Stomach (tissue), 9 donors: Measurements from ENCODE around the gene USP8. TPM values are rescaled to one million over a fixed set of nuclear protein-coding genes. Genes with fewer than 3 reads are reported as not detected.
"Not testable (repeated sequence)": the region's sequence is repeated elsewhere in the genome, so short reads cannot be mapped to it uniquely, and the experiment has no call there.

Source experiments
- DNase-seq, 2 donors: peaks; one replicate each; pipeline versions ENCODE4 v3.0.0 to v3.0.0-alpha.2; 2013 to 2019
- H3K27ac ChIP-seq, 5 donors: fragments of 200-600 bp in 4 of 5; sonication (generic) in 4 of 5; one replicate each; pipeline ENCODE4 v1.5.1; 2013 to 2019; ENCODE audit warnings: mild to moderate bottlenecking in 1 of 5, moderate library complexity in 1 of 5
- H3K27me3 ChIP-seq, 3 donors: fragments of 200-600 bp; sonication (generic); one replicate each; pipeline ENCODE4 v1.5.1; 2017 to 2019; ENCODE audit warnings: mixed run types in 1 of 3
- H3K36me3 ChIP-seq, 4 donors: fragments of 200-600 bp; sonication (generic); 1 replicate in 3 of 4; 2 replicates in 1 of 4; pipeline ENCODE4 v1.5.1; 2016 to 2019
- H3K4me1 ChIP-seq, 4 donors: fragments of 200-600 bp; sonication (generic); one replicate each; pipeline ENCODE4 v1.5.1; 2016 to 2019
- H3K4me3 ChIP-seq, 4 donors: fragments of 200-600 bp; sonication (generic) in 3 of 4; one replicate each; pipeline ENCODE4 v1.5.1; 2016 to 2019; ENCODE audit warnings: mild to moderate bottlenecking in 1 of 4
- H3K9me3 ChIP-seq, 4 donors: fragments of 200-600 bp; sonication (generic); one replicate each; pipeline ENCODE4 v1.5.1; 2016 to 2019
- EP300 ChIP-seq: sonication (generic); formaldehyde crosslinking; IDR thresholded peaks from one replicate; pipeline ENCODE4 v1.6.1; 2017; ENCODE audit warnings: antibody characterized with exemption
- POLR2A ChIP-seq, 4 donors: fragments of 450-650 bp; IDR thresholded peaks; one replicate each; pipeline ENCODE4 v1.6.1; 2016; ENCODE audit warnings: antibody characterized with exemption in 4 of 4, control low read depth in 2 of 4, mild to moderate bottlenecking in 1 of 4, moderate library complexity in 1 of 4
- POLR2AphosphoS5 ChIP-seq, 3 donors: sonication (generic); formaldehyde crosslinking; IDR thresholded peaks; one replicate each; pipeline ENCODE4 v1.6.1; 2016; ENCODE audit warnings: antibody characterized with exemption in 3 of 3
- WGBS, 5 donors: extraction: QIAGEN DNeasy Blood & Tissue Kit in 3 of 5; methylation state at CpG; one replicate each; pipeline versions ENCODE4 v1.1.5 to v1.1.7; 2013 to 2018; 5-methylcytosine and 5-hydroxymethylcytosine counted together
- intact Hi-C: fragments of 100-400 bp; cut with DNase I; formaldehyde crosslinking; loops from one replicate; pipeline ENCODE4 v1.15.1; 2023; ENCODE audit warnings: low total_unique reads
- polyA plus RNA-seq, 3 donors: library from polyadenylated mRNA; stranded (reverse); fragments of 200-250 nt; gene quantifications; one replicate each; pipeline ENCODE4 v1.2.3, GENCODE V29; 2013
- total RNA-seq, 5 donors: library from RNA; depleted of rRNA; stranded (reverse); fragments of >200 nt; gene quantifications; one replicate each; pipeline versions ENCODE4 v1.1.0 to v1.2.3, GENCODE V29; 2014 to 2016
- TF ChIP-seq, protein P1 (sequence below), 7 experiments: fragments of 450-650 bp in 4 of 7; fragments of 200-600 bp in 3 of 7; sonication (generic) in 3 of 7; IDR thresholded peaks; one replicate each; pipeline ENCODE4 v1.5.1; 2016 to 2019; ENCODE audit warnings: antibody characterized with exemption in 7 of 7, control low read depth in 2 of 7, mild to moderate bottlenecking in 1 of 7
- donor health status: healthy with polysubstance abuse.
- donor health status: Bipolar disorder and iron deficiency.
- donor health status: healthy.

Gene USP8
- total and polyA plus RNA-seq, 8 donors, result 13.7 to 73.9 (median 30.1) TPM

DNA sequence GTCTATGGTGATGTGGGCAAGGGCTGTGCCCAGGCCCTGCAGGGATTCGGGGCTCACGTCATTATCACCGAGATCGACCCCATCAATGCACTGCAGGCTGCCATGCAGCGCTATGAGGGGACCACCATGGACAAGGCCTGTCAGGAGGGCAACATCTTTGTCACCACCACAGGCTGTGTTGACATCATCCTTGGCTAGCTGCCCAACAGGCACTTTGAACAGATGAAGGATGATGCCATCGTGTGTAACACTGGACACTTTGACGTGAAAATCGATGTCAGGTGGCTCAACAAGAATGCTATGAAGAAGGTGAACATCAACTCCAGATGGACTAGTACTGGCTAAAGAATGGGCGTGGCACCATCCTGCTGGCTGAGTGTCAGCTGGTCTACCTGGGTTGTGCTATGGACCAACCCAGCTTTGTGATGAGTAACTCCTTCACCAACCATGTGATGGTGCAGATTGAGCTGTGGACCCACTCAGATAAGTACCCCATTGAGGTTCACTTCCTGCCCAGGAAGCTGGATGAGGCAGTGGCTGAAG is 6.1 kb upstream of the USP8 start:
- H3K4me1 ChIP-seq, result no peaks in the 10 kb centered on the region
- no peak for DNase-seq
- TF ChIP-seq POLR2A (IDR thresholded peaks at IDR 0.05), result no peak
- H3K4me3 ChIP-seq, result no peak overlapping the region
- H3K27ac ChIP-seq, result no peak overlapping the region
- H3K9me3 ChIP-seq, result no peaks in the 10 kb centered on the region
- H3K36me3 ChIP-seq, result no peaks in the 10 kb centered on the region
- H3K27me3 ChIP-seq, result no peaks in the 10 kb centered on the region
- intact Hi-C loops, result no loop called here
- WGBS, 5 donors, result 87 to 95% (median 93%) methylated on average over 8 to 9 of the region's 9 CpGs

DNA sequence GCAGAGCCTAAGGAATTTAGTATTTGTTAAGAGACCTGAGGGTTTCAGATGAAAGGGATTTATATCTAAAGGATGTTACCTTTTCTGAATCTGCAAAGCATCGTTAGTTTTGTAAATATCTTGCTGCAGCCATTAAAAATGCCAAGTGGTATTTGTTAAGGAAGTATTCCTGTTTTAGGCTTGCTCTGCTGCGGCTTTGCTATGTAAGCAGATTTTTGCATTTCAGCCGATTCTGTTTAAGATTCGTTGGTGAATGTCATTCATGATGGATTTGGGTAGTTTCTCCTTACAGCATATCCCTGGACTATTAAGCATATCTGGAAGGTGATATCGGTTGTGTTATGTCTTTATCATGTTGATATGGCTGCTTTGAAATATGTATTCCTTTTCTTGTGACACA is 1.0 kb downstream of the USP8 start:
- Histone ChIP-seq H3K27ac (peak overlapping the region in 4 of 5 donors; percentile 90 to 94 (median 92)), H3K27me3 (no peaks in the 10 kb centered on the region), H3K36me3 (peaks cover 0 to 14% (median 6%) of the 10 kb centered on the region in 4 donors), H3K9me3 (no peaks in the 10 kb centered on the region), H3K4me3 (peak overlapping the region; percentile 70 to 85 (median 73)), H3K4me1 (peaks cover 12 to 58% (median 39%) of the 10 kb centered on the region in 4 donors)
- no peak for TF ChIP-seq EP300
- TF ChIP-seq POLR2AphosphoS5 (IDR thresholded peaks at IDR 0.05), result no peak
- TF ChIP-seq, protein P1, sequence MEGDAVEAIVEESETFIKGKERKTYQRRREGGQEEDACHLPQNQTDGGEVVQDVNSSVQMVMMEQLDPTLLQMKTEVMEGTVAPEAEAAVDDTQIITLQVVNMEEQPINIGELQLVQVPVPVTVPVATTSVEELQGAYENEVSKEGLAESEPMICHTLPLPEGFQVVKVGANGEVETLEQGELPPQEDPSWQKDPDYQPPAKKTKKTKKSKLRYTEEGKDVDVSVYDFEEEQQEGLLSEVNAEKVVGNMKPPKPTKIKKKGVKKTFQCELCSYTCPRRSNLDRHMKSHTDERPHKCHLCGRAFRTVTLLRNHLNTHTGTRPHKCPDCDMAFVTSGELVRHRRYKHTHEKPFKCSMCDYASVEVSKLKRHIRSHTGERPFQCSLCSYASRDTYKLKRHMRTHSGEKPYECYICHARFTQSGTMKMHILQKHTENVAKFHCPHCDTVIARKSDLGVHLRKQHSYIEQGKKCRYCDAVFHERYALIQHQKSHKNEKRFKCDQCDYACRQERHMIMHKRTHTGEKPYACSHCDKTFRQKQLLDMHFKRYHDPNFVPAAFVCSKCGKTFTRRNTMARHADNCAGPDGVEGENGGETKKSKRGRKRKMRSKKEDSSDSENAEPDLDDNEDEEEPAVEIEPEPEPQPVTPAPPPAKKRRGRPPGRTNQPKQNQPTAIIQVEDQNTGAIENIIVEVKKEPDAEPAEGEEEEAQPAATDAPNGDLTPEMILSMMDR (IDR thresholded peaks at IDR 0.05), result no peak
- no peak for TF ChIP-seq POLR2A (IDR thresholded peaks at IDR 0.05)
- intact Hi-C loops, result no loop called here
- DNase-seq, result peak in 1 of 2 donors; percentile 16
- 4 to 10% (median 9%) methylated on average over 5 of the region's 5 CpGs for WGBS, 5 donors

DNA sequence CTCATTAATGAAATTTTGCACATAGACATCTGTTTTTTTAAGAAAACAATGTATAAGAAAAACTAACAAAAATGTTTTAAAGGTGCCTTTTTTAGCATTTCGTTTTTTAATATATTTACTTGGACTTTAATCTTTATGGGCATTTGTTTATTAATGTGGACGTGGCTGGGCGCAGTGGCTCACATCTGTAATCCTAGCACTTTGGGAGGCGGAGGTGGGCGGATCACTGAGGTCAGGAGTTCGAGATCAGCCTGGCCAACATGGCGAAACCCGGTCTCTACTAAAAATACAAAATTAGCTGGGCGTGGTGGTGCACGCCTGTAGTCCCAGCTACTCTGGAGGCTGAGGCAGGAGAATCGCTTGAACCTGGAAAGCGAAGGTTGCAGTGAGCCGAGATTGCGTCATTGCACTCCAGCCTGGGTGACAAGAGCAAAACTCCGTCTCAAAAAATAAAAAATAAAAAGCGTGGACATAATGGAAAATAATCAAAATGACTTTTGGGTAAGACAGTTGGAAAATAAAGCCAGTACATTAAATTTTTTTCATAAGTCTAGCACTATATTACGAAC is 1.6 kb downstream of the USP8 start:
- H3K27ac ChIP-seq, H3K9me3 ChIP-seq, intact Hi-C loops, DNase-seq, H3K27me3 ChIP-seq: not testable (repeated sequence)
- Histone ChIP-seq H3K4me3 (peak overlapping the region in 3 of 4 donors; percentile 72 to 85 (median 74)), H3K4me1 (peaks cover 12 to 63% (median 43%) of the 10 kb centered on the region in 4 donors), H3K36me3 (peaks cover 0 to 14% (median 6%) of the 10 kb centered on the region in 4 donors)
- WGBS, 5 donors, result 81 to 86% (median 83%) methylated on average over 17 of the region's 17 CpGs

DNA sequence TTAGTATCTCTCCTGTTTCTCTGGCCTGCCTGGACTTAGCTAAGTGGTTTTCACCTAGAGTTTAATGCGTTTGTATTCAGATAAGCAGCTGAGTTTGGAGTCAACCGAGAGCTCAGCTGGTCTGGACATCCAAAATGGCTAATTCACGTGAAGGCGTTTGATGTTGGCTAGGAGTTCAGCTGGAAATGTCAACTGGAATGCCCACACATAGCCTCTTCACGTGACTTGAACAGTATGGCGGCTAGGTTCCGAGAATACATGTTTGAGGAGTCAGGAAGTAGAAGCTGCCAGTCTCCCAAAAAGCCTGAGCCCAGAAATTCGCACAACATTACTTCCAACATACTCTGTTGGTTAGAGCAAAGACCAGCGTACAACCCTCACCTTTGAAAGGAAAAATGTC is 2.2 kb downstream of the USP8 start:
- Histone ChIP-seq H3K9me3 (no peaks in the 10 kb centered on the region), H3K4me1 (peaks cover 12 to 70% (median 46%) of the 10 kb centered on the region in 4 donors), H3K27me3 (no peaks in the 10 kb centered on the region), H3K36me3 (peaks cover 0 to 14% (median 6%) of the 10 kb centered on the region in 4 donors), H3K27ac (no peak overlapping the region), H3K4me3 (no peak overlapping the region)
- TF ChIP-seq POLR2AphosphoS5 (IDR thresholded peaks at IDR 0.05), result no peak
- TF ChIP-seq, protein P1 (IDR thresholded peaks at IDR 0.05), result no peak
- no peak for TF ChIP-seq EP300
- TF ChIP-seq POLR2A (IDR thresholded peaks at IDR 0.05), result no peak
- intact Hi-C loops, result no loop called here
- 84 to 88% (median 86%) methylated on average over 9 of the region's 9 CpGs for WGBS, 5 donors
- no peak for DNase-seq

DNA sequence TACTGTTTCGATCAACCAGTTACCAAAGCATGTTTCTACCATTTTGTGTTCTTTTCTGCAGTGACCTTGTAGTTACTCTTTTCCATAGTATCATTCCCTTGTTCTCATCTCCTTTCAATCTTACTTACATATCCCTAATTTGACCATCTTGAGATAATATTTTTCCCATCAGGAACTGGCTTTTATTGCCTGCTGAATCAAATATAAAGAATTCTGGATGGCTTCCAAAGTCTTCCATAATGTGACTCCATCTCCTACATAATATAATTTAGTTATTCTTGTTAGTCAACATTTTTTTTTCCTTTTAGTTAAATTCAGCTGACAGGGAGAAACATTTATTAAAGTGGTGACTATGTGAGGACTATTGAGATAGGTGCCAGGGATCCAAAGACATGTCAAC is 7.0 kb downstream of the USP8 start:
- Histone ChIP-seq H3K4me1 (peaks cover under 1 to 66% (median 37%) of the 10 kb centered on the region in 4 donors), H3K36me3 (peaks cover 5 to 35% (median 24%) of the 10 kb centered on the region in 4 donors), H3K27ac (no peak overlapping the region), H3K27me3 (no peaks in the 10 kb centered on the region), H3K9me3 (no peaks in the 10 kb centered on the region), H3K4me3 (no peak overlapping the region)
- 92 to 100% (median 97%) methylated on average over 1 of the region's 1 CpG for WGBS, 5 donors
- no peak for DNase-seq
- TF ChIP-seq POLR2A (IDR thresholded peaks at IDR 0.05), result no peak
- TF ChIP-seq EP300, result no peak
- no peak for TF ChIP-seq POLR2AphosphoS5 (IDR thresholded peaks at IDR 0.05)
- TF ChIP-seq, protein P1 (IDR thresholded peaks at IDR 0.05), result no peak
- intact Hi-C loops, result no loop called here
